WTC11 (cell line): ENCODE data around the gene UGT1A1.

Source experiments
- CREB1 ChIP-seq: sonication (generic); formaldehyde crosslinking; IDR thresholded peaks from 2 replicates; pipeline ENCODE4 v1.8.0; 2023; ENCODE audit warnings: mild to moderate bottlenecking, missing genetic modification reagents
- ESRRA ChIP-seq: sonication (generic); formaldehyde crosslinking; IDR thresholded peaks from 2 replicates; pipeline ENCODE4 v1.8.1; 2022; ENCODE audit warnings: mild to moderate bottlenecking, missing genetic modification reagents, borderline replicate concordance
- SP1 ChIP-seq: sonication (generic); formaldehyde crosslinking; conservative IDR thresholded peaks from 2 replicates; pipeline ENCODE4 v1.8.1; 2022; ENCODE audit warnings: missing genetic modification reagents
- TEAD4 ChIP-seq: sonication (generic); formaldehyde crosslinking; IDR thresholded peaks from 2 replicates; pipeline ENCODE4 v1.8.0; 2022; ENCODE audit warnings: mild to moderate bottlenecking, missing genetic modification reagents
- ZBTB21 ChIP-seq: sonication (generic); formaldehyde crosslinking; IDR thresholded peaks from 2 replicates; pipeline ENCODE4 v1.8.1; 2023; ENCODE audit warnings: mild to moderate bottlenecking, missing genetic modification reagents, borderline replicate concordance
- ZNF263 ChIP-seq: sonication (generic); formaldehyde crosslinking; IDR thresholded peaks from 2 replicates; pipeline ENCODE4 v1.8.1; 2022; ENCODE audit warnings: low read depth, mild to moderate bottlenecking, moderate library complexity, missing genetic modification reagents
- TF ChIP-seq, protein P1 (sequence below): fragments of 200-600 bp; IDR thresholded peaks from 2 replicates; pipeline ENCODE4 v1.8.0; 2022; ENCODE audit warnings: antibody characterized with exemption
- TF ChIP-seq, protein P2 (sequence below): sonication (generic); formaldehyde crosslinking; conservative IDR thresholded peaks from 2 replicates; pipeline ENCODE4 v1.8.1; 2022; ENCODE audit warnings: mild to moderate bottlenecking, missing genetic modification reagents

DNA sequence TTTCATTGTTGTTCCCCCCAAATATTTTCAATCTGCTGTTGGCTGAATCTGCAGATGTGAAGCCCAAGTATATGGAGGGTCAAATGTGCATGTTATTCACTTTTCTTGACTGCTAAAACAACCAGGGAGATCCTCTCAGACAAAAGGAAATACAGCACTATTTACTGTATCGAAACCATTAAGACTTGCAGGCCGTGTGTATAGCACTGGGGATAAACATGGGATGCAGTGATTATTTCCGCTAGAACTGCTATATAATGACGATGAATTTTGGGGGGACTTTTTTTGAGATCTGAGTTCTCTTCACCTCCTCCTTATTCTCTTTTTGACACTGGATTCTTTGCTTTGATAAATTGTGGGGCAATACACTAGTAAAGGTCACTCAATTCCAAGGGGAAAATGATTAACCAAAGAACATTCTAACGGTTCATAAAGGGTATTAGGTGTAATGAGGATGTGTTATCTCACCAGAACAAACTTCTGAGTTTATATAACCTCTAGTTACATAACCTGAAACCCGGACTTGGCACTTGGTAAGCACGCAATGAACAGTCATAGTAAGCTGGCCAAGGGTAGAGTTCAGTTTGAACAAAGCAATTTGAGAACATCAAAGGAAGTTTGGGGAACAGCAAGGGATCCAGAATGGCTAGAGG is 3.5 kb upstream of the UGT1A1 start:
- no peak for TF ChIP-seq CREB1
- TF ChIP-seq, protein P1, sequence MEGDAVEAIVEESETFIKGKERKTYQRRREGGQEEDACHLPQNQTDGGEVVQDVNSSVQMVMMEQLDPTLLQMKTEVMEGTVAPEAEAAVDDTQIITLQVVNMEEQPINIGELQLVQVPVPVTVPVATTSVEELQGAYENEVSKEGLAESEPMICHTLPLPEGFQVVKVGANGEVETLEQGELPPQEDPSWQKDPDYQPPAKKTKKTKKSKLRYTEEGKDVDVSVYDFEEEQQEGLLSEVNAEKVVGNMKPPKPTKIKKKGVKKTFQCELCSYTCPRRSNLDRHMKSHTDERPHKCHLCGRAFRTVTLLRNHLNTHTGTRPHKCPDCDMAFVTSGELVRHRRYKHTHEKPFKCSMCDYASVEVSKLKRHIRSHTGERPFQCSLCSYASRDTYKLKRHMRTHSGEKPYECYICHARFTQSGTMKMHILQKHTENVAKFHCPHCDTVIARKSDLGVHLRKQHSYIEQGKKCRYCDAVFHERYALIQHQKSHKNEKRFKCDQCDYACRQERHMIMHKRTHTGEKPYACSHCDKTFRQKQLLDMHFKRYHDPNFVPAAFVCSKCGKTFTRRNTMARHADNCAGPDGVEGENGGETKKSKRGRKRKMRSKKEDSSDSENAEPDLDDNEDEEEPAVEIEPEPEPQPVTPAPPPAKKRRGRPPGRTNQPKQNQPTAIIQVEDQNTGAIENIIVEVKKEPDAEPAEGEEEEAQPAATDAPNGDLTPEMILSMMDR: no peak
- no peak for TF ChIP-seq TEAD4
- TF ChIP-seq ESRRA (CRISPR knock-in tag): no peak
- TF ChIP-seq ZBTB21: no peak
- TF ChIP-seq ZNF263 (CRISPR knock-in tag): no peak
- TF ChIP-seq, protein P2, sequence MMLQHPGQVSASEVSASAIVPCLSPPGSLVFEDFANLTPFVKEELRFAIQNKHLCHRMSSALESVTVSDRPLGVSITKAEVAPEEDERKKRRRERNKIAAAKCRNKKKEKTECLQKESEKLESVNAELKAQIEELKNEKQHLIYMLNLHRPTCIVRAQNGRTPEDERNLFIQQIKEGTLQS (CRISPR knock-in tag): no peak
- no peak for TF ChIP-seq SP1 (CRISPR knock-in tag)
